ENCODE data around the gene RAPGEF4. TPM values are rescaled to one million over a fixed set of nuclear protein-coding genes. Genes with fewer than 3 reads are reported as not detected.
A peak's percentile ranks its signal among the peaks of the same experiment; 100 is the strongest.

RAPGEF4 gene
- polyA plus RNA-seq, 1 donor = 9.4 TPM

- H3K36me3 ChIP-seq (ENCODE audit: control insufficient read depth, insufficient read depth, low read length) = no peaks in the 10 kb centered on the region
- H3K27ac ChIP-seq (ENCODE audit: low read length) = no peak overlapping the region
- H3K4me1 ChIP-seq (ENCODE audit: control insufficient read depth, insufficient read depth, low read length) = no peaks in the 10 kb centered on the region
- no peaks in the 10 kb centered on the region for H3K9me3 ChIP-seq (ENCODE audit: control insufficient read depth, low read depth, low read length)
- WGBS (ENCODE audit: insufficient coverage, low lambda C conversion rate) = no CpG with 5 or more reads among the region's 1 CpG
- no peak overlapping the region for H3K4me3 ChIP-seq (ENCODE audit: low read length)
- no peak for DNase-seq
- H3K27me3 ChIP-seq (ENCODE audit: control insufficient read depth, insufficient read depth, low read length) = no peaks in the 10 kb centered on the region
Observed at GRCh38 chr2:172843266-172843582, 107.6 kb downstream of the RAPGEF4 start.

- no peak overlapping the region for H3K27ac ChIP-seq (ENCODE audit: low read length)
- H3K36me3 ChIP-seq (ENCODE audit: control insufficient read depth, insufficient read depth, low read length) = no peaks in the 10 kb centered on the region
- H3K4me1 ChIP-seq (ENCODE audit: control insufficient read depth, insufficient read depth, low read length) = peaks cover 6% of the 10 kb centered on the region
- WGBS (ENCODE audit: insufficient coverage, low lambda C conversion rate) = no CpG with 5 or more reads among the region's 6 CpGs
- H3K9me3 ChIP-seq (ENCODE audit: control insufficient read depth, low read depth, low read length) = no peaks in the 10 kb centered on the region
- DNase-seq = no peak
- no peak overlapping the region for H3K4me3 ChIP-seq (ENCODE audit: low read length)
- H3K27me3 ChIP-seq (ENCODE audit: control insufficient read depth, insufficient read depth, low read length) = no peaks in the 10 kb centered on the region
Observed at GRCh38 chr2:172843902-172844715, 108.5 kb downstream of the RAPGEF4 start.

GRCh38 chr2:172845028-172845630 lies 109.5 kb downstream of the RAPGEF4 start:
- Histone ChIP-seq H3K4me3 (ENCODE audit: low read length) (no peak overlapping the region), H3K27ac (ENCODE audit: low read length) (no peak overlapping the region), H3K4me1 (ENCODE audit: control insufficient read depth, insufficient read depth, low read length) (peaks cover 12% of the 10 kb centered on the region), H3K27me3 (ENCODE audit: control insufficient read depth, insufficient read depth, low read length) (no peaks in the 10 kb centered on the region), H3K36me3 (ENCODE audit: control insufficient read depth, insufficient read depth, low read length) (no peaks in the 10 kb centered on the region), H3K9me3 (ENCODE audit: control insufficient read depth, low read depth, low read length) (no peaks in the 10 kb centered on the region)
- WGBS (ENCODE audit: insufficient coverage, low lambda C conversion rate) = no CpG with 5 or more reads among the region's 2 CpGs
- no peak for DNase-seq

GRCh38 chr2:172846551-172846950 lies 110.9 kb downstream of the RAPGEF4 start:
- H3K4me3 ChIP-seq (ENCODE audit: low read length) = no peak overlapping the region
- no peaks in the 10 kb centered on the region for H3K9me3 ChIP-seq (ENCODE audit: control insufficient read depth, low read depth, low read length)
- no peak for DNase-seq
- peaks cover 12% of the 10 kb centered on the region for H3K4me1 ChIP-seq (ENCODE audit: control insufficient read depth, insufficient read depth, low read length)
- no peak overlapping the region for H3K27ac ChIP-seq (ENCODE audit: low read length)
- no CpG with 5 or more reads among the region's 5 CpGs for WGBS (ENCODE audit: insufficient coverage, low lambda C conversion rate)
- no peaks in the 10 kb centered on the region for H3K27me3 ChIP-seq (ENCODE audit: control insufficient read depth, insufficient read depth, low read length)
- H3K36me3 ChIP-seq (ENCODE audit: control insufficient read depth, insufficient read depth, low read length) = no peaks in the 10 kb centered on the region

- Histone ChIP-seq H3K27ac (ENCODE audit: low read length) (no peak overlapping the region), H3K36me3 (ENCODE audit: control insufficient read depth, insufficient read depth, low read length) (no peaks in the 10 kb centered on the region), H3K4me1 (ENCODE audit: control insufficient read depth, insufficient read depth, low read length) (peaks cover 12% of the 10 kb centered on the region), H3K9me3 (ENCODE audit: control insufficient read depth, low read depth, low read length) (peaks cover 3% of the 10 kb centered on the region), H3K27me3 (ENCODE audit: control insufficient read depth, insufficient read depth, low read length) (no peaks in the 10 kb centered on the region), H3K4me3 (ENCODE audit: low read length) (no peak overlapping the region)
- DNase-seq = no peak
- no CpG with 5 or more reads among the region's 5 CpGs for WGBS (ENCODE audit: insufficient coverage, low lambda C conversion rate)
Observed at GRCh38 chr2:172847188-172847587, 111.5 kb downstream of the RAPGEF4 start.

GRCh38 chr2:172848519-172848918 lies 112.9 kb downstream of the RAPGEF4 start:
- Histone ChIP-seq H3K27me3 (ENCODE audit: control insufficient read depth, insufficient read depth, low read length) (no peaks in the 10 kb centered on the region), H3K36me3 (ENCODE audit: control insufficient read depth, insufficient read depth, low read length) (no peaks in the 10 kb centered on the region), H3K4me1 (ENCODE audit: control insufficient read depth, insufficient read depth, low read length) (peaks cover 12% of the 10 kb centered on the region), H3K4me3 (ENCODE audit: low read length) (no peak overlapping the region), H3K9me3 (ENCODE audit: control insufficient read depth, low read depth, low read length) (peaks cover 3% of the 10 kb centered on the region), H3K27ac (ENCODE audit: low read length) (no peak overlapping the region)
- DNase-seq = peak in 1 of 2 donors; percentile 31
- WGBS (ENCODE audit: insufficient coverage, low lambda C conversion rate) = 40% methylated on average over 1 of the region's 2 CpGs

- WGBS (ENCODE audit: insufficient coverage, low lambda C conversion rate) = 90% methylated on average over 2 of the region's 4 CpGs
- H3K27me3 ChIP-seq (ENCODE audit: control insufficient read depth, insufficient read depth, low read length) = no peaks in the 10 kb centered on the region
- H3K36me3 ChIP-seq (ENCODE audit: control insufficient read depth, insufficient read depth, low read length) = no peaks in the 10 kb centered on the region
- no peak for DNase-seq
- H3K4me3 ChIP-seq (ENCODE audit: low read length) = no peak overlapping the region
- peaks cover 12% of the 10 kb centered on the region for H3K4me1 ChIP-seq (ENCODE audit: control insufficient read depth, insufficient read depth, low read length)
- peaks cover 3% of the 10 kb centered on the region for H3K9me3 ChIP-seq (ENCODE audit: control insufficient read depth, low read depth, low read length)
- no peak overlapping the region for H3K27ac ChIP-seq (ENCODE audit: low read length)
Observed at GRCh38 chr2:172849519-172850217, 114.0 kb downstream of the RAPGEF4 start.

GRCh38 chr2:172855588-172855987 lies 119.9 kb downstream of the RAPGEF4 start:
- Histone ChIP-seq H3K4me3 (ENCODE audit: low read length) (no peak overlapping the region), H3K4me1 (ENCODE audit: control insufficient read depth, insufficient read depth, low read length) (no peaks in the 10 kb centered on the region), H3K27me3 (ENCODE audit: control insufficient read depth, insufficient read depth, low read length) (no peaks in the 10 kb centered on the region), H3K36me3 (ENCODE audit: control insufficient read depth, insufficient read depth, low read length) (no peaks in the 10 kb centered on the region), H3K9me3 (ENCODE audit: control insufficient read depth, low read depth, low read length) (peaks cover 3% of the 10 kb centered on the region), H3K27ac (ENCODE audit: low read length) (no peak overlapping the region)
- DNase-seq = no peak

- DNase-seq = peak; percentile 65 to 76
- Histone ChIP-seq H3K36me3 (ENCODE audit: control insufficient read depth, insufficient read depth, low read length) (no peaks in the 10 kb centered on the region), H3K27ac (ENCODE audit: low read length) (peak overlapping the region; percentile 44), H3K4me3 (ENCODE audit: low read length) (no peak overlapping the region), H3K4me1 (ENCODE audit: control insufficient read depth, insufficient read depth, low read length) (no peaks in the 10 kb centered on the region), H3K9me3 (ENCODE audit: control insufficient read depth, low read depth, low read length) (peaks cover 3% of the 10 kb centered on the region), H3K27me3 (ENCODE audit: control insufficient read depth, insufficient read depth, low read length) (no peaks in the 10 kb centered on the region)
- no CpG with 5 or more reads among the region's 2 CpGs for WGBS (ENCODE audit: insufficient coverage, low lambda C conversion rate)
Observed at GRCh38 chr2:172856606-172857005, 121.0 kb downstream of the RAPGEF4 start.

GRCh38 chr2:172858473-172858745 lies 122.8 kb downstream of the RAPGEF4 start:
- Histone ChIP-seq H3K36me3 (ENCODE audit: control insufficient read depth, insufficient read depth, low read length) (no peaks in the 10 kb centered on the region), H3K4me3 (ENCODE audit: low read length) (no peak overlapping the region), H3K4me1 (ENCODE audit: control insufficient read depth, insufficient read depth, low read length) (no peaks in the 10 kb centered on the region), H3K9me3 (ENCODE audit: control insufficient read depth, low read depth, low read length) (no peaks in the 10 kb centered on the region), H3K27ac (ENCODE audit: low read length) (no peak overlapping the region), H3K27me3 (ENCODE audit: control insufficient read depth, insufficient read depth, low read length) (no peaks in the 10 kb centered on the region)
- no peak for DNase-seq
- WGBS (ENCODE audit: insufficient coverage, low lambda C conversion rate) = no CpG with 5 or more reads among the region's 1 CpG
